HepG2 (cell line): ENCODE measurements around the gene ITIH1. TPM values are rescaled to one million over a fixed set of nuclear protein-coding genes. Genes with fewer than 3 reads are reported as not detected.
A peak's percentile ranks its signal among the peaks of the same experiment; 100 is the strongest.

Experiments used
- ARID5B ChIP-seq: IDR thresholded peaks from 2 replicates; pipeline ENCODE4 v1.4.0; 2020; ENCODE audit warnings: mild to moderate bottlenecking, missing genetic modification reagents
- CEBPG ChIP-seq: IDR thresholded peaks from 2 replicates; pipeline ENCODE4 v1.6.1; 2016
- ELF1 ChIP-seq: sonication (generic); formaldehyde crosslinking; IDR thresholded peaks from 2 replicates; pipeline ENCODE4 v1.4.0; 2020; ENCODE audit warnings: missing genetic modification reagents
- ELF3 ChIP-seq: IDR thresholded peaks from 2 replicates; pipeline ENCODE4 v1.6.1; 2016; ENCODE audit warnings: missing genetic modification reagents, missing compliant biosample characterization
- ETV5 ChIP-seq: IDR thresholded peaks from 2 replicates; pipeline ENCODE4 v1.6.1; 2018; ENCODE audit warnings: missing biosample characterization, missing genetic modification reagents, inconsistent platforms, borderline replicate concordance
- GATAD2A ChIP-seq: IDR thresholded peaks from 2 replicates; pipeline ENCODE4 v1.6.1; 2016
- HNF4G ChIP-seq, 2 experiments: sonication (generic) in 1 of 2; formaldehyde crosslinking in 1 of 2; IDR thresholded peaks; 2 replicates each; pipeline versions ENCODE4 v1.4.0 to v1.6.1; 2011 to 2020; ENCODE audit warnings: borderline replicate concordance in 2 of 2, low read depth in 2 of 2, mild to moderate bottlenecking in 2 of 2, low read length in 1 of 2, missing genetic modification reagents in 1 of 2, moderate library complexity in 1 of 2
- HNRNPL ChIP-seq: fragments of 200-400 bp; formaldehyde crosslinking; IDR thresholded peaks from 2 replicates; pipeline ENCODE4 v1.6.1; 2017; ENCODE audit warnings: mild to moderate bottlenecking, low read depth, low read length
- NFE2L1 ChIP-seq: sonication (generic); formaldehyde crosslinking; IDR thresholded peaks from 2 replicates; pipeline ENCODE4 v1.4.0; 2020; ENCODE audit warnings: missing genetic modification reagents, mild to moderate bottlenecking, borderline replicate concordance
- SP5 ChIP-seq: IDR thresholded peaks from 2 replicates; pipeline ENCODE4 v1.6.1; 2016; ENCODE audit warnings: low read depth, borderline replicate concordance
- ZBTB7B ChIP-seq: sonication (generic); formaldehyde crosslinking; IDR thresholded peaks from 2 replicates; pipeline ENCODE4 v1.4.0; 2020; ENCODE audit warnings: missing genetic modification reagents
- ZFP91 ChIP-seq: sonication (generic); formaldehyde crosslinking; IDR thresholded peaks from 2 replicates; pipeline ENCODE4 v1.9.0; 2022; ENCODE audit warnings: missing genetic modification reagents, mild to moderate bottlenecking, borderline replicate concordance
- ZMYM4 ChIP-seq: sonication (generic); formaldehyde crosslinking; IDR thresholded peaks from 2 replicates; pipeline ENCODE4 v1.8.1; 2023; ENCODE audit warnings: mild to moderate bottlenecking, missing genetic modification reagents
- ZNF124 ChIP-seq: sonication (generic); formaldehyde crosslinking; IDR thresholded peaks from 2 replicates; pipeline ENCODE4 v1.4.0; 2020; ENCODE audit warnings: missing genetic modification reagents
- ZNF263 ChIP-seq: sonication (generic); formaldehyde crosslinking; IDR thresholded peaks from 2 replicates; pipeline ENCODE4 v1.4.0; 2020; ENCODE audit warnings: missing genetic modification reagents
- ZNF501 ChIP-seq: sonication (generic); formaldehyde crosslinking; IDR thresholded peaks from 2 replicates; pipeline ENCODE4 v1.5.1; 2020; ENCODE audit warnings: mild to moderate bottlenecking, moderate library complexity, missing genetic modification reagents
- ZNF557 ChIP-seq: sonication (generic); formaldehyde crosslinking; IDR thresholded peaks from 2 replicates; pipeline ENCODE4 v1.4.0; 2020; ENCODE audit warnings: missing genetic modification reagents
- ZNF574 ChIP-seq: sonication (generic); formaldehyde crosslinking; IDR thresholded peaks from 2 replicates; pipeline ENCODE4 v1.4.0; 2020; ENCODE audit warnings: missing genetic modification reagents
- ZSCAN9 ChIP-seq: IDR thresholded peaks from 2 replicates; pipeline ENCODE4 v1.6.1; 2016; ENCODE audit warnings: borderline replicate concordance
- polyA plus RNA-seq, 8 experiments: library from polyadenylated mRNA; depleted of rRNA in 3 of 8; stranded (reverse) in 7 of 8; unstranded in 1 of 8; fragments of >200 nt; fragmentation: Illumina TruSeq in 4 of 8; extraction: Trizol in 4 of 8; gene quantifications; 2 replicates each; pipeline versions ENCODE4 v1.2.1 to v1.2.3, GENCODE V29; 2011 to 2016; ENCODE audit warnings: low read depth in 4 of 8, missing spikeins in 1 of 8, mixed read lengths in 1 of 8; ENCODE audit not compliant: insufficient read depth in 1 of 8
- total RNA-seq, 5 experiments: library from RNA; depleted of rRNA; stranded (reverse); fragments of >200 nt; fragmentation: Illumina TruSeq; extraction: Trizol; gene quantifications; 2 replicates each; pipeline ENCODE4 v1.2.3, GENCODE V29; 2016; ENCODE audit warnings: low read depth in 1 of 5
- TF ChIP-seq, protein P1 (sequence below): IDR thresholded peaks from 2 replicates; pipeline ENCODE4 v1.6.1; 2018; ENCODE audit warnings: missing genetic modification reagents, mild to moderate bottlenecking, missing compliant biosample characterization

The ITIH1 gene
- total and polyA plus RNA-seq, 2 of the 13 experiments (the other 11 are each of a cell fraction or from before 2014, with no cell fraction given) = 12.3 to 19.6 TPM

DNA sequence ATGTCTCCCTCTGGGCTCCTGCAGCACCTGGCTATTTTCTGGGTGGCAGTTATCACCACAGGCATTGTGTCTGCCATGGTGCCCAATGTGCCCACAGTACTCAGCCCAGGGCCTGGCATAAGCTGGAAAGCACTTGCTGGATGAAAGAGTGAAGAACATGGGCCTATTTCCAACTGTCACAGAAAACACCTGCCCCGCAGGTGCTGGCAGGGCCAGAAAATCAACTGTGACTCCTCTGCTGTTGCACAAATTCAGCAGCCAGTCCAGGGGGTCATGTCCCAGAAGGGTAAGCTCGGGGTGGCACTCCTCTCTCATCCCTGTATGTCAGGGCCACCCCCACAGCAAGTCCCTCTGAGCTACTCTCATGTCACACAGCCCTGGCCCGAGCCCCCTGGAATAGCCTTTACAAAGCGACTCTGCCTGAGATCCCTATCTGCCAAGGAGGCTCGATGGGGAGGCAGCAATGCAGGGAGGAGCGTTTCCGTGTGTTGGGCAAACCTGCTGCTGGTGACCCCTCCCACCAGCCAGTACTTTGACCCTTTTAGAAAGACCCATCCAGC lies 34.1 kb downstream of the ITIH1 start (continued):
- TF ChIP-seq ZNF263 (CRISPR knock-in tag) (peak; percentile 87), ZMYM4 (CRISPR knock-in tag) (peak; percentile 39; the same call in 1 of the 2 replicates), NFE2L1 (no peak), HNRNPL (0 out of 2 replicates have a peak, but pooled peaks have one; percentile 40), CEBPG (peak; percentile 64; the same call in 1 of the 2 replicates), SP5 (peak; percentile 29; the same call in 1 of the 2 replicates), ZSCAN9 (CRISPR knock-in tag) (no peak), ELF3 (CRISPR knock-in tag) (peak; percentile 52; the same call in 1 of the 2 replicates), ETV5 (peak; percentile 28; the same call in 1 of the 2 replicates), HNF4G (IDR thresholded peaks at IDR 0.05; ENCODE audit: borderline replicate concordance, low read depth, low read length) (peak; percentile 68; the same call in 1 of the 2 replicates), HNF4G (CRISPR knock-in tag; IDR thresholded peaks at IDR 0.05; ENCODE audit: borderline replicate concordance, low read depth) (0 out of 2 replicates have a peak, but pooled peaks have one; percentile 46), ELF1 (CRISPR knock-in tag) (peak; percentile 34; the same call in 1 of the 2 replicates), ZFP91 (CRISPR knock-in tag) (0 out of 2 replicates have a peak, but pooled peaks have one; percentile 18), GATAD2A (CRISPR knock-in tag) (peak; percentile 33; the same call in 1 of the 2 replicates), ZNF124 (no peak), ZNF557 (CRISPR knock-in tag) (0 out of 2 replicates have a peak, but pooled peaks have one; percentile 79), ZNF501 (CRISPR knock-in tag) (0 out of 2 replicates have a peak, but pooled peaks have one; percentile 34), ARID5B (CRISPR knock-in tag) (0 out of 2 replicates have a peak, but pooled peaks have one; percentile 18), ZNF574 (CRISPR knock-in tag) (0 out of 2 replicates have a peak, but pooled peaks have one; percentile 32), ZBTB7B (CRISPR knock-in tag) (peak; percentile 38; the same call in 1 of the 2 replicates)
- TF ChIP-seq, protein P1, sequence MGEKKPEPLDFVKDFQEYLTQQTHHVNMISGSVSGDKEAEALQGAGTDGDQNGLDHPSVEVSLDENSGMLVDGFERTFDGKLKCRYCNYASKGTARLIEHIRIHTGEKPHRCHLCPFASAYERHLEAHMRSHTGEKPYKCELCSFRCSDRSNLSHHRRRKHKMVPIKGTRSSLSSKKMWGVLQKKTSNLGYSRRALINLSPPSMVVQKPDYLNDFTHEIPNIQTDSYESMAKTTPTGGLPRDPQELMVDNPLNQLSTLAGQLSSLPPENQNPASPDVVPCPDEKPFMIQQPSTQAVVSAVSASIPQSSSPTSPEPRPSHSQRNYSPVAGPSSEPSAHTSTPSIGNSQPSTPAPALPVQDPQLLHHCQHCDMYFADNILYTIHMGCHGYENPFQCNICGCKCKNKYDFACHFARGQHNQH (CRISPR knock-in tag) = 0 out of 2 replicates have a peak, but pooled peaks have one; percentile 13
